Measurements from ENCODE around the gene FIP1L1. TPM values are rescaled to one million over a fixed set of nuclear protein-coding genes. Genes with fewer than 3 reads are reported as not detected.

Gene FIP1L1
- total RNA-seq, 1 donor from 2014 or later = 56.6 TPM

- TF ChIP-seq CTCF (IDR thresholded peaks at IDR 0.05; ENCODE audit: insufficient read depth, low read length, poor library complexity, severe bottlenecking) = no peak
Observed at GRCh38 chr4:53485658-53486040, 108.2 kb downstream of the FIP1L1 start.

GRCh38 chr4:53487766-53488165 lies 110.3 kb downstream of the FIP1L1 start:
- DNase-seq (ENCODE audit: low read depth) = no peak
- Histone ChIP-seq H3K36me3 (ENCODE audit: control insufficient read depth, insufficient read depth, low read length) (no peaks in the 10 kb centered on the region), H3K4me3 (ENCODE audit: low read depth, low read length) (no peak overlapping the region), H3K27me3 (ENCODE audit: control insufficient read depth, insufficient read depth, low read length) (no peaks in the 10 kb centered on the region)
- no peak for TF ChIP-seq CTCF (IDR thresholded peaks at IDR 0.05; ENCODE audit: insufficient read depth, low read length, poor library complexity, severe bottlenecking)

More at GRCh38 chr4:53485658-53486040, 108.2 kb downstream of the FIP1L1 start:
- H3K4me3 ChIP-seq (ENCODE audit: low read depth, low read length) = no peak overlapping the region
- no peaks in the 10 kb centered on the region for H3K36me3 ChIP-seq (ENCODE audit: control insufficient read depth, insufficient read depth, low read length)
- no peaks in the 10 kb centered on the region for H3K27me3 ChIP-seq (ENCODE audit: control insufficient read depth, insufficient read depth, low read length)
- no peak for DNase-seq (ENCODE audit: low read depth)

- no peak overlapping the region for H3K4me3 ChIP-seq (ENCODE audit: low read depth, low read length)
- no peak for DNase-seq (ENCODE audit: low read depth)
- TF ChIP-seq CTCF (IDR thresholded peaks at IDR 0.05; ENCODE audit: insufficient read depth, low read length, poor library complexity, severe bottlenecking) = no peak
- no peaks in the 10 kb centered on the region for H3K36me3 ChIP-seq (ENCODE audit: control insufficient read depth, insufficient read depth, low read length)
- H3K27me3 ChIP-seq (ENCODE audit: control insufficient read depth, insufficient read depth, low read length) = no peaks in the 10 kb centered on the region
Observed at GRCh38 chr4:53489279-53489889, 111.9 kb downstream of the FIP1L1 start.

- Histone ChIP-seq H3K27me3 (ENCODE audit: control insufficient read depth, insufficient read depth, low read length) (no peaks in the 10 kb centered on the region), H3K36me3 (ENCODE audit: control insufficient read depth, insufficient read depth, low read length) (no peaks in the 10 kb centered on the region), H3K4me3 (ENCODE audit: low read depth, low read length) (no peak overlapping the region)
- no peak for TF ChIP-seq CTCF (IDR thresholded peaks at IDR 0.05; ENCODE audit: insufficient read depth, low read length, poor library complexity, severe bottlenecking)
- DNase-seq (ENCODE audit: low read depth) = no peak
Observed at GRCh38 chr4:53490161-53490956, 112.9 kb downstream of the FIP1L1 start.

- Histone ChIP-seq H3K27me3 (ENCODE audit: control insufficient read depth, insufficient read depth, low read length) (no peaks in the 10 kb centered on the region), H3K36me3 (ENCODE audit: control insufficient read depth, insufficient read depth, low read length) (no peaks in the 10 kb centered on the region), H3K4me3 (ENCODE audit: low read depth, low read length) (no peak overlapping the region)
- no peak for DNase-seq (ENCODE audit: low read depth)
- TF ChIP-seq CTCF (IDR thresholded peaks at IDR 0.05; ENCODE audit: insufficient read depth, low read length, poor library complexity, severe bottlenecking) = peak; percentile 69
Observed at GRCh38 chr4:53490965-53491622, 113.7 kb downstream of the FIP1L1 start.

All from kidney epithelial cell (primary cell).